PFSK-1 (cell line): Measurements from ENCODE around the gene PROB1.

Experiments used
- POLR2AphosphoS5 ChIP-seq: IDR thresholded peaks from 2 replicates; pipeline ENCODE4 v1.6.1; 2012; ENCODE audit warnings: low read depth, mild to moderate bottlenecking, control low read depth, low read length, moderate library complexity
- REST ChIP-seq, 2 experiments: IDR thresholded peaks; 2 replicates each; pipeline versions ENCODE4 v1.6.1 to v1.8.0; 2011 to 2012; ENCODE audit warnings: low read depth in 2 of 2, low read length in 2 of 2, control low read depth in 1 of 2, inconsistent platforms in 1 of 2, mild to moderate bottlenecking in 1 of 2, moderate library complexity in 1 of 2; ENCODE audit not compliant: insufficient read depth in 1 of 2

- TF ChIP-seq POLR2AphosphoS5 = no peak
- TF ChIP-seq REST (IDR thresholded peaks at IDR 0.05; ENCODE audit: insufficient read depth in 1 of 2, low read depth in 2 of 2, low read length in 2 of 2) = no peak
Observed at GRCh38 chr5:139341187-139341688, 53.7 kb downstream of the PROB1 start.
